GM12801 (cell line): ENCODE results near the gene CACNA2D1.

ENCODE experiments used
- CTCF ChIP-seq: IDR thresholded peaks from one replicate; pipeline ENCODE4 v1.5.1; 2011; ENCODE audit warnings: control low read depth; ENCODE audit not compliant: insufficient read length; ENCODE audit errors: extremely low read depth

Gene CACNA2D1

DNA sequence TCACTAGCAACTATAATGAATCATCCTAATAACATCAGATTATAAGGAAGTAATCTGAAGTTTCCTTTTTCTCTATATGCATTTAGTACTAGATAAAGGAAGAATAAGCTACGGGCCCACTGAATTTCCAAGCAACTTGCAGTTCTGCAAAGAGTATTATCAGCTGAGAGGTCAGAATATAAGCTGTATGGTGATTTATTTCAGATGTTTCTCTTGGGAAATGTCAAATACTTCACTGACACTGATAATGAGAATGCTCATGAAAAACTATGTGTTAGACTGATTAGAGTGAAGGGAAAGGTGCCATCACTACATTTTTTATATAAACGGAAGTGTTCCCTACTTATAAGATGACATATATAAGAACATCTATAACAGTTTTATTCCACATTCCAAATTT is 422.5 kb downstream of the CACNA2D1 start:
- no peak for TF ChIP-seq CTCF

DNA sequence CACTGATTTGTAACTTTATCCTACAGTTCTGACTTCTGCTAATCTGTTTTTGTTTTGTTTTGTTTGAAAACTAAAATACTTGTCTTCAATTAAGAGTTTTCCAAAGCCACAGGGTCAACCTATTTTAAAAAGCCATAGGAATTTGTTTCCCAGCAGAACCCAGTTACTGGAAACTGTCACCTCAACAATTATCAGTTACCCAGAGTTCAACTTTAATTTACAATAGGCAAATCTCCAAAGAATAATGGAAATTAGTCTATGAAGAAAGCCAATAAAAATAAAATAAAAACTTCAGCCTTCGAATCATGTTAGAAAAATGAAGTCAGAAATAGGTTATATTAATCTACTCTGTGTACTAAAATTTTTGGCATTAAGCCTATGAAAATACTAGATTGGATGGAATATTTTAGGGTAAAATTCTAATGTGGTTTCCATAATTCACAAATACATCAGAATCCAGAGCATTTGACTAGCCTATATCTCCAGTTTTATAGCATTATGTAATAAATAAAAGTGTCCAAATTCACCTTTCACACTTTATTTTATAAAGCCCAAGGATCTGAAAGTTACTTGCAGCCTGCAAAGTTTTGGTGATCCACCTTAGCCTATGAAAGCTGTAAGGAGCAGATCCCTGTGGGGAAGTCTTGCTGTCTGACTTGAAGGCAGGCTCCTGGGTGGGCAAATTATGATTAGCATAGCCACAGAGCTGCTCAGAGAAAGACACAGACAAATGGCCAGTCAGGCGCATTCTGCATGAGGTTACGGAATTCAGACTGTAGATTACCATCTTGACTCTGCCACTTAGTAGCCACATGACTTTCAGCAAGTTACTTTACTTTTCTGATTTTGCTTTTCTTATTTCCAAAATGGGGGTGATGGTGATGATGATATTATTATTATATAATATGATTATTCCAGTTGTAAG is 423.8 kb downstream of the CACNA2D1 start:
- TF ChIP-seq CTCF: no peak

DNA sequence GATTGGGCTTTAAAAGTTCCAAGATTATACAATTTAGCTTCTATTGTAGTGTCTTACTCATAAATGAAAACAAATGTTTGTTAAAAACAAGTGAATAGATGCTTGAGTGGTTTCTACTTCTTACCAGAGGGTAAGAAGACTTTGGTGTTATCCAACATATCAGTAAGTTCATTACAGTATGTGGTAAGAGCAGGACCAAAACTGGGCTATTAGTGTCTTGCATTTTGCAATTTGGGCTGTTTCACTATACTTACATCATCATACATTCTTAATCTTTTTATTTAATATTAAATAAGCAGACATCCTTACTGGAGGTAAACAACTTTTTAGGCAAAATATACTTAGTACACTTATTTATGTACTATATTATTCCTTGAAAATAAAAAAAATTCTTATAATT is 425.4 kb downstream of the CACNA2D1 start:
- TF ChIP-seq CTCF: no peak

GRCh38 chr7:82017334-82017943 is 426.1 kb downstream of the CACNA2D1 start:
- TF ChIP-seq CTCF: no peak

- no peak for TF ChIP-seq CTCF
These were observed 427.8 kb downstream of the CACNA2D1 start for GRCh38 chr7:82015751-82016150.

GRCh38 chr7:82012453-82012852 is 431.1 kb downstream of the CACNA2D1 start:
- no peak for TF ChIP-seq CTCF

DNA sequence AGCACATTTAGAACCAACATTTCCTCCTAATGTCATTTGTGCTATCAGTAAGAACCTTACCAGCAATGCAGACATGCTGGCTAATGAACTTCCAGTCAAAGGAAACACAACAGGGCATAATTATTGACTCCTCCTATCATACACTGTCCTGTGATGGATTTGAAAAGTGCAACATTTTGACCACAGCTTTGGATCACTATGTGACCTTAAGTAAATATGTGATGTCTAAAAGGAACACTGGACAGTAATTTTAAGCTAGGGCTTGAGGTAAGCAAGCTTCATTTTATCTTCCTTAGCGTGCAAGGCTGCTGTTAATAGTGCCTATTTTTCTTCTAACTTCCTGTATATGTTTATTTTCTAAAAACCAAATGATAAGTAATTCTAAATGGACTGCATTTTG is 433.2 kb downstream of the CACNA2D1 start:
- no peak for TF ChIP-seq CTCF
